ENCODE results near the gene RASAL1.

The RASAL1 gene, protein sequence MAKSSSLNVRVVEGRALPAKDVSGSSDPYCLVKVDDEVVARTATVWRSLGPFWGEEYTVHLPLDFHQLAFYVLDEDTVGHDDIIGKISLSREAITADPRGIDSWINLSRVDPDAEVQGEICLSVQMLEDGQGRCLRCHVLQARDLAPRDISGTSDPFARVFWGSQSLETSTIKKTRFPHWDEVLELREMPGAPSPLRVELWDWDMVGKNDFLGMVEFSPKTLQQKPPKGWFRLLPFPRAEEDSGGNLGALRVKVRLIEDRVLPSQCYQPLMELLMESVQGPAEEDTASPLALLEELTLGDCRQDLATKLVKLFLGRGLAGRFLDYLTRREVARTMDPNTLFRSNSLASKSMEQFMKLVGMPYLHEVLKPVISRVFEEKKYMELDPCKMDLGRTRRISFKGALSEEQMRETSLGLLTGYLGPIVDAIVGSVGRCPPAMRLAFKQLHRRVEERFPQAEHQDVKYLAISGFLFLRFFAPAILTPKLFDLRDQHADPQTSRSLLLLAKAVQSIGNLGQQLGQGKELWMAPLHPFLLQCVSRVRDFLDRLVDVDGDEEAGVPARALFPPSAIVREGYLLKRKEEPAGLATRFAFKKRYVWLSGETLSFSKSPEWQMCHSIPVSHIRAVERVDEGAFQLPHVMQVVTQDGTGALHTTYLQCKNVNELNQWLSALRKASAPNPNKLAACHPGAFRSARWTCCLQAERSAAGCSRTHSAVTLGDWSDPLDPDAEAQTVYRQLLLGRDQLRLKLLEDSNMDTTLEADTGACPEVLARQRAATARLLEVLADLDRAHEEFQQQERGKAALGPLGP
- total RNA-seq = 0.88 to 1.6 reads per million in 2 donors

DNA sequence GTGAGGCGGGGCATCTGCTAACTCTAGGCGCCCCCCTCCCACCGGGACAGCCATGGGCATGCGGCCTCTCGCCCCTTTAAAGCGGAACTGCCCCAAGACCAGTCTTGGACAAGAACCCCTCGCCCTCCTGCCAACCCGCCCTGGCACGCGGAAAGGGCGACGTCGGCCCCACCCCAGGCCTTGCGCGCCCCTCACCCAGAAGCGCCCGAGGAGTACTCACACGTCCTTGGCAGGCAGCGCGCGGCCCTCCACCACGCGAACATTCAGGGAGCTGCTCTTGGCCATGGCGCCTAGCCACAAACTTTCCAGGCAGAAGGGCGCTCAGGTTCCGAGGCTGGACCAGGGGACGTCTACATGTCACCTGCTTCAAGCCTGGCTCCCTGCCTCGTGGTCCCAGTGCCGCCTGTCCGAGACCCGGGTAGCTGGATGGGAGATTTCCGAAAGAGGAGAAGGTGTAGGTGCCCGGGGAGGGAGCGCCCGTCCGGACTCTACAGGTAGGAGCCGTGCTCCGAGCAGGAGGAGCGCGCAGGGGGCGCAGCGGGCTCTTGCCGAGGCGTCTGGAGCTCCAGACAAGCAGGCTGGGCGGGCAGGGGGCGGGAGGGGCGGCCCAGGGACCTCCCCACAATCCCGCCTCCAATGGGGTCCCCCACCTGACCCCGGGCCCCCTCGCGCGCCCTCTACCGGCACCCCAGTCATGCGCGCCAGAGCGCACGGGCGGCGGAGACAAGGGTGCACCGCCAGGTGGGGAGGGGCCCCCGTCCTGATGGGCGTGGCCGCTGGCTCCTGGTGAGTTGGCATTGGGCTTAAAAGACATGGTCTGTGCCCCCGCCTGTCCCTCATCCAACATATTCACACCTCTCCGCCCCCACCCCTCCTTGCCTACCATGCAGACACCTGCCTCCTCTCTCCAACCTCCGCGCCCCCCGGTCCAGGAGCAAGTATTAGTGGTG, at the start of gene RASAL1:
RASAL1 (minus strand) TSS at position 584 of the 950 bp plus-strand sequence; CDS start at position 285, 299 bp downstream.
- DNase-seq = peak; percentile 54 to 83 (median 72)

DNA sequence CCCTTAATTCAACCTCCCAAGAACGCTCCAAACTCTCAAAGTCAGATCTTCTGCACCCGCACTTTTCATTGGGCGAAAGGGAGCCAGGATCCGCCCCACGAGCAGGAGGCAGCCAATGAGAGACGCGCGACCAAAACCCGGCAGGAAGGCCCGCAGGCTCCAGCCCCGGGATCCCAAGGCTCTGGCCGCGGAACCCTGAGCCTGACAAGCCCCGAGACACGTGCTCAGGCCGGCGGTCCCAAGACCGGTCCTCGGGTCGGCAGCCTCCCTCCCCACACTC, 49.3 kb upstream of the RASAL1 start:
- peak; percentile 68 to 93 (median 83) for DNase-seq

DNA sequence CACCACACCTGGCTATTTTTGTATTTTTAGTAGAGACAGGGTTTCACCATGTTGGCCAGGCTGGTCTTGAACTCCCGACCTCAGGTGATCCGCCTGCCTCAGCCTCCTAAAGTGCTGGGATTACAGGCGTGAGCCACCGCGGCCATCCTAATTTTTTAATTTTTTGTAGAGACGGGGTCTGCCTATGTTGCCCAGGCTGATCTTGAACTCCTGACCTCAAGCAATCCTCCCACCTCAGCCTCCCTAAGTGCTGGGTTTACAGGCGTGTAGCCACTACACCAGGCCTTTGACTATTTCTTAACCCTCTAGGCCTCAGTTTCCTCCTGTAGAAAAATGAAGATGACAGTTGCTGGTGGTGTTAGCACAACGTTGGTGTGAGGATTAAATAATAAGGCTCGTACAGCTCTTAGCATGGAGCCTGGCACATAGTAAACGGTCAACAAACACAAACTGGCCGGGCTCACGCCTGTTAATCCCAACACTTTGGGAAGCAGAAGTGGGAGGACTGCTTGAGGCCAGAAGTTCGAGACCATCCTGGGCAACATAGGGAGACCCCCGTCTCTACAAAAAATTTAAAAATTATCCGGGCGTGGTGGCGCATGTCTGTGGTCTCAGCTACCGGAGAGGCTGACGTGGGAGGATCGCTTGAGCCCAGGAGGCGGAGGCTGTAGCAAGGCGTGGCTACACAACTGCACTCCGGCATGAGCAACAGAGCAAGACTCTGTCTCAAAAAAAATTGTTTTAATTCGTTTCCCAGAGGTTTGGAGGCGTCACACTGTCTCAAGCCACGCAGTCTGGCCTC, 48.7 kb upstream of the RASAL1 start:
- DNase-seq = peak in 2 of 5 experiments; percentile 17 to 88

DNA sequence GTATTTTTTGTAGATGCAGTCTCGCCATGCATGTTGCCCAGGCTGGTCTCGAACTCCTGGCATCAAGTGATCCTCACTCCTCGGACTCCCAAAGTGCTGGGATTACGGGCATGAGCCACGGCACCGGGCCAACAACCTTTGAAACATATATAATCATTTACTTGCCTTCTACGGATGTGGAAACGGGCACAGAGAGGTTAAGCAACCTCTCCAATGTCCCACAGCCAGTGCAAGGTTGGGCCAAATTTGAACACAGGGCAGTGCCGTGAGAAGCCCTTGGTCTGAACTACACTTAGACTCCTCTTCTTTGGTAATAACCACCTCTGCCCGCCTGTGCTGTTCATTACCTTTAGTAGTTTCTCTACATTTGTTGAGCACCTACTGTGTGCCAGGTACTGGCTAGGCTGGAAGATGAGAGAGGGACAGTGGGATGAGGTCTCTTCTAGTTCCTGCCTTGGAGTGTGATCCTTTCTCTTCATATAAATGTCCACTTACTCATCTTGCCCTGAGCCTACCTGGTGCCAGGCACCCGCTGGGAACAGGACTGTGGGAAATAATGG, 47.5 kb upstream of the RASAL1 start:
- no peak for DNase-seq

DNA sequence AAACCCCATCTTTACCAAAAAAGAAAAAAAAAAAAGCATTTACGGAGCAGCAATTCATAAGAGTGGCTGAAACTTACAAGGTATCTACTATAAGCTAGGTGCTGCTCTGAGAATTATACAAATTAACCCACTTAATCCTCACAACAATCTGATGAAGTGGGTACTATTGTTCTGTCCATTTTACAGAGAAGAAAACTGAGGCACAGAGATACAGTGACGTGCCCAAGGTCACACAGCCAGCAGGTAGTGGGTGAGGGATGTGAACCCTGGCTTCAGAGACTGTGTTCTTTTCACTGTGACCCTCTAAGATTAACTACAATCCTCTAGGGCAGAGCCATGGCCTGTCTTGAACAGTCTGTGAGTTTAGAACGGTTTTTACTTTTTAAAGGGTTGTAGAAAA, 46.4 kb upstream of the RASAL1 start:
- no peak for DNase-seq

DNA sequence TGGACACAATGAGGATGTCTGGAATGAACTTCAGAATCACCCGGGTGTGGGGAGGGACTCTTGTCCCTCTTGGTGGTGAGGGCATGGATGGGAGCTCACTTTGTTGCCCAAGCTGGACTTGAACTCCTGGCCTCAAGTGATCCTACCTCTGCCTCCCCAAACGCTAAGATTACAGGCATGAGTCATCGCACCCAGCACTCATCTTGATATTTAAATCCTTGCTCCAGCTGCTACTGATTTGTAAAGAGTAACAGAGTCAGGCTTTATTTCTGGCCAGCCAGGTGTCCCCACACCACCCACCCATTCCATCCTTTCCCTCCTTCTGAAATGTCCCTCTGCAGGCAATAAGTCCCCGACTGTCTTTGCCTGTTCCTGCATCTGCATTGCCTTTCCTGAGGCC, 44.8 kb upstream of the RASAL1 start:
- DNase-seq = no peak

DNA sequence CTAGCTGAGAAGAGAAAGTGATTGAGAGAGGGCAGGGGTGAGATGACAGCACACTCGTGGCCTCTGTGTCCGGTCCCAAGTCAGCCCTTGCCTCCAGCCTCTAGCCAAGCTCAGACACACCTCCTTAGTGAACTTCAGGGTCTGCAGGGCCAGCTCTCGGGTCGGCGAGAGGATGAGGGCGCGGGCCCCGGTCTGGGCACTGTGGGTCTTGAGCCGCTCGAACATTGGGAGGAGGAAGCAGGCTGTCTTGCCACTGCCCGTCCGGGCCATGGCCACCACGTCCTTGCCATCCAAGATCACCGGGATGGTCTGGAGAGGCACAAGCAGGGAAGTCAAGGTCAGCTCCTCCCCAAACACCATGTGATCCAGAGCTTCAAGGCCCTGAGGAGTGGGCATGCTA, 43.5 kb upstream of the RASAL1 start:
- no peak for DNase-seq

DNA sequence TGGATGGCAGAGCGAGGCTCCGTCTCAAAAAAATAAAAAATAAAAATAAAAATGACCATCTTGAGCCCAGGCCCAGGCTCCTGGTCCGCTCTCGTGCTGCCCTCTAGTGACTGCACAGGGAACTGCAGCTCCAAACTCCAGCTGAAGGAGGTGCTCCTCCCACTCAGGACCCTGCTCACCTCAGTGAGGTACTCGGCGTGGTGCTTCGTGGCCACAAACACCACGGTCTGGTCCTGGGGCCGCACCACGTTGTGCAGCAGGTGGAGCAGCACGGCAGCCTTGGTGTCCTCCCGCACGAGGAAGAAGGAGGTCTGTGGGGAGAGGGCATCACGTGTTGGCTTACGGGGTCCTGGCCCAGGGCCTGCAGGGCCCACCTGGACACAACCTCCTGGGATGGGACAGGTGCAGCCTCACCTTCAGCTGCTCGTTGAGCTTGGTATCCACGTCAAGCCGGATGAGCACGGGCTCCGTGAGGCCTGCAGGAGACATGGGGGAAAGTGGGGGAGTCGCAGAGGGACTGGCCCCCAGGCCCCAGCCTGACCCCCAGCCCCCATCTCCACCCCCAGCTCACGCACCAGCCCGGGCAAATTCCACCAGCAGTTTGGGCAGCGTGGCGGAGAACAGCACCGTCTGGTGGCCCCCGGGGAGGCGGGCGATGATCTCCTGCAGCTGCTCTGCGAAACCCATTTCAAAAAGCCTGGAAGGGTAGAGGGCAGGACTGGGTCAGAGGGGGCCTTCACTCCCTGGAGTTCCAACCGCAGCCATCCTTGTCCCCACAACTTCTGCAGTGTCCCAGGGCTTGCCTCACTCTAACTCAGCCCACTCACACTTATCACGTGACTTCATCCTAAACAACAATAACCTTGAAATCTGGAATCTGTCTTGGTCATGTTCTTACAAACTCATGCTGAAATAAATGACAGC, 39.2 kb upstream of the RASAL1 start:
- peak; percentile 52 to 75 (median 61) for DNase-seq

DNA sequence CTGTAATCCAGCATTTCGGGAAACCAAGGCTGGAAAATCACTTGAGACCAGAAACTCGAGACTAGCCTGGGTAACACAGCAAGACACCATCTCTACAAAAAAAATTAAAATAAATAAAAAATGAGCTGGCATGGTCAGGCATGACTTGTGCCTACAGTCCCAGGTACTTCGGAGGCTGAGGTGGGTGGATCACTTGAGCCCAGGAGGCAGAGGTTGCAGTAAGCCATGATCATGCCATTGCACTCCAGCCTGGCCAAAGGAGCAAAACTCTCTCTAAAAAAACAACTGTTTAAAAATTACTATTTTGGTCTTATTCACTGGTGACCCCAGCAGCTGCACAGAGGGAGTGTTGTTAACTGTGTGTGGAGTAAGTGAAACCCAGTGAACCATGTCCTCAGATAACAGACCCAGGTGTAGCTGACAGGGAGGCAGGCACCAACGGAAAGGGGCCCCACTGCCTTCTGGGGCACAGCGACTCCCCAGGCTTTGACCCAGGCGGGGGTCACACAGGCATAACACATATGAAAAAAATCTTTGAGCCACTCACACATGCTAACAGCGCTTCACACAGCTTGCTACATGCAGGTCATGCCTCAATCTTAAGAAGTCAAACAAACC, 37.6 kb upstream of the RASAL1 start:
- no peak for DNase-seq

DNA sequence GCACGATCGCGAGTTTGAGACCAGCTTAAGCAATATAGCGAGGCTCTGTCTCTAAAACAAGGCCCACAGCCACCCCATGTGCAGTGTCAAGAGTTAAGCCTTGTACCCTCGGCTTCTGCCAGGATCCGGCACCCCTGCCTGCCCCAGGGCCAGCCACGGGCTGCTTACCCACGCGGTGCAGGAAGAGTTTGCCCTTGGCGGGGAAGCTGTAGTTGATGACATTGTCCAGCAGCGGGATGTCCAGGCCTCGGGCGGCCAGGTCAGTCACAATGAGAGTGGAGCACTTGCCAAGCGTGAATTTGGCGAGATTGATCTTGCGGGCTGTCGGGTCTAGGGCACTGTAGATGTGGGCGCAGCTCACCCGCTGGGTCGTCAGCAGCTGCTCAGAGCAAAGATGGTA, 36.6 kb upstream of the RASAL1 start:
- DNase-seq = no peak

DNA sequence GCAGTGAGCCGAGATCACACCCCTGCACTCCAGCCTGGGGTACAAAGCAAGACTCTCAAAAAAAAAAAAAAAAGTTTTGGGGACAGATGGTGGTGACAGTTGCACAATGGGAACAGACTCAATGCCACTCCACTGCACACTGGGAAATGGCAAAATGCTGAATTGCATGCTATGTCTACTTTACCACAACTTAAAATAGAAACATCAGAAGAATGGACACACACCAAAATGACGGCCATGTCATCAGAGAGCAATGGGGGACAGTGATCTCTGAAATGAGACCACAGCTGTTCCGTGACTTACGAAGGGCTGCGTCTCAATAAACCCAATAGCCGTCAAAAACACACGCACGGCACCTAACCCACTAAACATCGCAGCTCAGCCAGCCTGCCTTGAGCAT, 36.0 kb upstream of the RASAL1 start:
- DNase-seq = no peak

DNA sequence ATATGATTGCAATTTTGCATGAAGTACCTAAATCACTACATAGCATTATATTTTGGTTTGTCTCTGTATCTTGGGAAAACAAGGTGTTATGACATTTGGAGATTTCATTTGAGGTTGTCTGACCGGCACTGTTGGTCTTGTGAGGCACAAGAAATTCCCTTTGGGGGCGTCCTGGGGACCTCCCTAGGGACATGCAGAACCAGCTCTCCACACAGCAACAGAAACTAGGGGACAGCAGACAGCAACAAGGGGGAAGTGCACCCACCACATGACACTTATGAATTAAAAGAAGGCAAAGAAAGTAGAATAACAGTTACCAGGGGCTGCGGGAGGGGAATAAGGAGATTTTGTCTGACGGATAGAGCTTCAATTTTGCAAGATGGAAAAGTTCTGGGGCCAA, 35.4 kb upstream of the RASAL1 start:
- DNase-seq = no peak

DNA sequence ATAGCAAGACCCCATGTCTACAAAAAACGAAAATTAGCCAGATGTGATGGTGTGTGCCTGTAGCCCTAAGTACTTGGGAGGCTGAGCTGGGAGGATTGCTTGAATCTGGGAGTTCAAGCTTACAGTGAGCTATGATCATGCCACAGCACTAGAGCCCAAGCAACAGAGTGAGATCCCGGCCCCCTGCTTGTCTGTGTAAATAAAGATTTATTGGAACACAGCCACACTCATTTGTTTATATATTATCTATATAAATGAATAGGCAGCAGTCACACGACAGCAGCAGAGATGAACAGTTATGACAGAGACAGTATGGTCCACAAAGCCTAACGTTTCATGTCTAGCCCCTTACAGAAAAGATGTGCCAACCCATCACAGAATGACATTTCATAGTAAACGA, 34.9 kb upstream of the RASAL1 start:
- DNase-seq = no peak

DNA sequence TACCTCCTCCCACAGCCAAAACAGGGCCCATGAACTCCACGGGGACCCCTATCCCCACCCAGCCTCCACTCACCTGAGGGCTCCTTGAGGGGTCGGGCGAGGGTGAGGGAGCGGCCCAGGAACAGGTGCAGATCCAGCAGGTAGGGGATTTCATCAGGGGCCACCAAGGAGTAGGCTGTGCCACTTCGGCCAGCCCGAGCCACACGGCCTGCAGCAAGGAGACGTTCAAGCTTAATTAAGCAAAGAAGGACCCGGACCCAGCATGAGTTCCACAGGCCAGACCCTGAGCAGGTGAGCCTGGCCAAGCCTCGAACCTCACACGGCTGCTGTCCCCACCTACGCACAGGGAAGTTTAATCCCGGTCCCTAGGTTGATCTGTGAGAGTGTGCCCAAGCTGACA, 34.1 kb upstream of the RASAL1 start:
- no peak for DNase-seq

DNA sequence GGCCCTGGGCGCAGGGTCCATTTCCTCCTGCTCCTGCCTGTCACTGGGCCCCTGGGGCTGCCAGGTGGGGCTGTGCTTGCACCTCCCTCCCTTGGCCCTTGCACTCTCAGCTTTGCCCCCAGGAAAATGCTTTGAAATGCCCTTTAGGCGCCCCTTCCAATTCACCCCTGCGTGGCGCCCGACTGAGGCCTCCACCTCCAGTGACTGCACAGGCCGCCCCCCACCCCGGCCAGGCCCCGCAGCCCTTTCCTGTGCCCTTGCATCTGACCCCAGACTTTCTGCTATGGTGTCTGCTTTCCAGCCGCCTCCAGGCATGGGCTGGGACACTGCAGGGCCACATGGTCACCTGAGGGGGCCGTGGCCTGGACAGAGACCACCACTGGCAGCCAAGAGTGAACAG, 32.3 kb upstream of the RASAL1 start:
- no peak for DNase-seq

DNA sequence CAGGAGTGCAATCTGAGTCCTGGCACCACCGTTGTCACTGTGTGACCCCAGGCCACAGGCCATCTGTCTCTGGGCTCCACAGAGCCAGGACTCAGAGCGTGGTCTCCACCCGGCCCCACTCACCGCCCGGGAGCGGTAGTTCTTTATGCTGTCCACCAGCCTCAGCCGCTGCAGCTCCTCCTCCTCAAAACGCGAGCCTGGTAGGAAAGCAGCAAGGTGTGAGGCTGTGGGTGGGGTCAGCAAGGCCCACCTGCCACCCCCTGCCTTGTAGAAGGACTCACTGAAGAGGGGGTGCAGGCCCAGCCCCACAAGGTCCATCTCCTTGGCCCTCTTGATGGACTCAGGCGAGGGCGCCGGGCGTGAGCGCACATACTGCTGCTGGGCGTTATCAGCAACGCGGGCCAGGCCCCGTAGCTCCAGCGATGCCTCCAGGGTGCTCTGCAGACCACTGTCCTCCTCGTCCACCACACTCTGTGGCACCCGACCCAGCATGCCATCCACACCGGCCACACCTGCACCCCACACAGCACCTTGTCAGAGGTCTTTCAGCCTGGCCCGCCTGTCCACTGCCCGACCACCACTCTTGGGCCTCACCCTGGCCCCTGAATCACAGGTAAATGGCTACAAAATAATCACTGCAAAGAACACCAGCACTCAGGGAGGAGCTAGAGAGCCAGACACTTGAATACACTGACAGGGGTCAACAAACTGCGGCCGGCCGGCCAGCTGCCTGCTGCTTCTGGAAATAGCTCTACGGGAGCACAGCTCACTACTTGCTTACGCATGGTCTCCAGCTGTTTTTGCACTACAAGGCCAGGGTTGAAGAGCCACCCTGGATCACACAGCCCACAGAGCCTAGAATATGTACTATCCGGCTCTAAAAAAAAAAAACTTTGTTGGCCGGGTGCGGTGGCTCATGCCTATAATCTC, 30.2 kb upstream of the RASAL1 start:
- DNase-seq = no peak

DNA sequence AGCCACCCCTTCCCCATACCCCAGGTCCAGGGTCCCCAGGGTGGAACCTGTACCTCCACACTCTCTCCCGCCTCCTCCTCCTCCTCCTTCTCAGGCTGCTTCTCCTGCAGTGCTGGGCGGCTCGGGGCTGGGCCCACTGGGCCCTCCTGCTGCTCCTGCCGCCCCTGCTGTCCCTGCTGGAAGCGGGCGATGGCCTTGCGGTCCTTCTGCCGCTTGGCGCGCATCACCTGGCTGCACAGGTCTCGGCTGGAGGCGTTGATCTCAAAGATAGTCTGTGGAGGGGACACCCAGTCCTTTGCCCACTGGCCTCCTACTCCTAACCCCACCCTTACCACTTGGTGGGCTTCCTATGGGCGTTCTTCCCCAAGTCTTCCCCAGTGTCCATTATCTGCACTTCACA, 28.5 kb upstream of the RASAL1 start:
- no peak for DNase-seq

DNA sequence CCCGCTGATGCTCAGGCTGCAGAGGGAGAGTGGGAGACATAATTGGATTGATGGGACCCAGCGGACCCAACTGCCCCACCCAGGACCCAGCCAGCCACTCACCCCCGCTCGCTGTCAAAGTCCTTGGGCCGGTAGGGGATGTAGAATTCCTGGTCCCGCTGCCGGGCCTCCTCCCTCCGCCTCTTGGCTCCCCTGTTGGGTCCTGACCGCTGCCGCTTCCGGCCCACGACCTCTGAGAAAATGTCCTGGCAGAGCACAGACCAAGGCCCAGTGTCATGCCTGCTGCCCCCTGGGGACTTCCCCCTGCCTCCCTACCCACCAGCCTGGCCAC, 27.4 kb upstream of the RASAL1 start:
- DNase-seq = no peak
